Upper lobe of left lung (tissue), 6 donors: ENCODE measurements around the gene FHIT. TPM values are rescaled to one million over a fixed set of nuclear protein-coding genes. Genes with fewer than 3 reads are reported as not detected.
A peak's percentile ranks its signal among the peaks of the same experiment; 100 is the strongest.

Source experiments
- ATAC-seq, 2 donors: fragments of 200-7000 bp; cut with Tn5 transposase; one replicate each; pipeline ENCODE4 v1.9.1; 2022; ENCODE audit warnings: mild to moderate bottlenecking in 2 of 2, moderate library complexity in 2 of 2; ENCODE audit not compliant: low FRiP score in 2 of 2
- DNase-seq, 2 donors: peaks; one replicate each; pipeline ENCODE4 v3.0.0-alpha.2; 2019 to 2020
- H3K27ac ChIP-seq, 4 donors: fragments of 200-600 bp; sonication (generic); one replicate each; pipeline ENCODE4 v1.5.1; 2016 to 2019
- H3K27me3 ChIP-seq, 4 donors: fragments of 200-600 bp; sonication (generic); one replicate each; pipeline ENCODE4 v1.5.1; 2017 to 2019
- H3K36me3 ChIP-seq, 4 donors: fragments of 200-600 bp; sonication (generic); one replicate each; pipeline ENCODE4 v1.5.1; 2016 to 2019
- H3K4me1 ChIP-seq, 4 donors: fragments of 200-600 bp; sonication (generic); one replicate each; pipeline ENCODE4 v1.5.1; 2018 to 2019
- H3K4me3 ChIP-seq, 4 donors: fragments of 200-600 bp; sonication (generic); one replicate each; pipeline ENCODE4 v1.5.1; 2017 to 2019; ENCODE audit warnings: mild to moderate bottlenecking in 2 of 4, moderate library complexity in 1 of 4
- H3K9me3 ChIP-seq, 4 donors: fragments of 200-600 bp; sonication (generic); one replicate each; pipeline ENCODE4 v1.5.1; 2018 to 2019
- EP300 ChIP-seq, 4 donors: sonication (generic); formaldehyde crosslinking; IDR thresholded peaks; one replicate each; pipeline ENCODE4 v1.5.1; 2017; ENCODE audit warnings: antibody characterized with exemption in 4 of 4, control low read depth in 2 of 4
- POLR2A ChIP-seq, 4 donors: fragments of 450-650 bp; IDR thresholded peaks; one replicate each; pipeline ENCODE4 v1.5.1; 2016 to 2017; ENCODE audit warnings: antibody characterized with exemption in 4 of 4, mild to moderate bottlenecking in 2 of 4
- POLR2AphosphoS5 ChIP-seq, 2 donors: sonication (generic); formaldehyde crosslinking; IDR thresholded peaks; one replicate each; pipeline ENCODE4 v1.5.1; 2017; ENCODE audit warnings: antibody characterized with exemption in 2 of 2
- WGBS, 2 donors: methylation state at CpG; one replicate each; pipeline ENCODE4 v1.1.5; 2017 to 2018; 5-methylcytosine and 5-hydroxymethylcytosine counted together
- total RNA-seq, 6 donors: library from RNA; depleted of rRNA in 4 of 6; stranded (reverse); fragments of >200 nt in 4 of 6; gene quantifications; one replicate each; pipeline versions ENCODE4 v1.1.0 to v1.2.1, GENCODE V29; 2016 to 2021
- TF ChIP-seq, protein P1 (sequence below), 6 experiments: fragments of 450-650 bp in 4 of 6; fragments of 200-600 bp in 2 of 6; sonication (generic) in 2 of 6; IDR thresholded peaks; one replicate each; pipeline ENCODE4 v1.5.1; 2016 to 2019; ENCODE audit warnings: antibody characterized with exemption in 6 of 6
- donor health status: DM: no; HTN: no; CAD: no; lungs with moderate emphysema.
- donor health status: DM: no; HTN: yes; CAD: no; lungs with severe emphysema.

Gene FHIT
- total RNA-seq, 6 donors from 2014 or later, result 6.8 to 56.6 (median 11.1) TPM

DNA sequence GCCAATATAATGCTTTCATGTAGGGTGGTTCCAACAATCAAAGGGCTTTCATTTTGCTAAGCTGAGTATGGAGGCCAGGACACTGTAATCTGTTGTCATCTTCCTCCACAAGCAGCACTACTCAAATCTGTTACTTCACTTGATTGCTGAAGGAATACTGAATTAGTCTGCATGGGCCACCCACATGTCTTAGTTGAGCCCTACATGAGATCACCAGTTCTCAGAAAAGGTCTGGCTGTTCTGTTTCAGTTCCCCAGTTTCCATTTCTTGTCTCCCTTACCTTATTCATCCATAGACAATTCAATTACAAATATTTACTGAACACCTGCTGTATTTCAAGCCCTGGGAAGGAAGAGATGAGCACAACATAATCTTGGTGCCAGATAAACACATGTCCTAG lies 119.2 kb downstream of the FHIT start:
- TF ChIP-seq POLR2A (IDR thresholded peaks at IDR 0.05) (no peak), EP300 (IDR thresholded peaks at IDR 0.05) (no peak), POLR2AphosphoS5 (IDR thresholded peaks at IDR 0.05) (no peak)
- TF ChIP-seq, protein P1, sequence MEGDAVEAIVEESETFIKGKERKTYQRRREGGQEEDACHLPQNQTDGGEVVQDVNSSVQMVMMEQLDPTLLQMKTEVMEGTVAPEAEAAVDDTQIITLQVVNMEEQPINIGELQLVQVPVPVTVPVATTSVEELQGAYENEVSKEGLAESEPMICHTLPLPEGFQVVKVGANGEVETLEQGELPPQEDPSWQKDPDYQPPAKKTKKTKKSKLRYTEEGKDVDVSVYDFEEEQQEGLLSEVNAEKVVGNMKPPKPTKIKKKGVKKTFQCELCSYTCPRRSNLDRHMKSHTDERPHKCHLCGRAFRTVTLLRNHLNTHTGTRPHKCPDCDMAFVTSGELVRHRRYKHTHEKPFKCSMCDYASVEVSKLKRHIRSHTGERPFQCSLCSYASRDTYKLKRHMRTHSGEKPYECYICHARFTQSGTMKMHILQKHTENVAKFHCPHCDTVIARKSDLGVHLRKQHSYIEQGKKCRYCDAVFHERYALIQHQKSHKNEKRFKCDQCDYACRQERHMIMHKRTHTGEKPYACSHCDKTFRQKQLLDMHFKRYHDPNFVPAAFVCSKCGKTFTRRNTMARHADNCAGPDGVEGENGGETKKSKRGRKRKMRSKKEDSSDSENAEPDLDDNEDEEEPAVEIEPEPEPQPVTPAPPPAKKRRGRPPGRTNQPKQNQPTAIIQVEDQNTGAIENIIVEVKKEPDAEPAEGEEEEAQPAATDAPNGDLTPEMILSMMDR (IDR thresholded peaks at IDR 0.05), result no peak
- H3K27ac ChIP-seq, result no peak overlapping the region
- H3K4me1 ChIP-seq, result no peaks in the 10 kb centered on the region
- H3K9me3 ChIP-seq, result no peaks in the 10 kb centered on the region
- ATAC-seq (no peak), DNase-seq (no peak)
- no peaks in the 10 kb centered on the region for H3K27me3 ChIP-seq
- H3K4me3 ChIP-seq, result no peak overlapping the region
- H3K36me3 ChIP-seq, result no peaks in the 10 kb centered on the region

DNA sequence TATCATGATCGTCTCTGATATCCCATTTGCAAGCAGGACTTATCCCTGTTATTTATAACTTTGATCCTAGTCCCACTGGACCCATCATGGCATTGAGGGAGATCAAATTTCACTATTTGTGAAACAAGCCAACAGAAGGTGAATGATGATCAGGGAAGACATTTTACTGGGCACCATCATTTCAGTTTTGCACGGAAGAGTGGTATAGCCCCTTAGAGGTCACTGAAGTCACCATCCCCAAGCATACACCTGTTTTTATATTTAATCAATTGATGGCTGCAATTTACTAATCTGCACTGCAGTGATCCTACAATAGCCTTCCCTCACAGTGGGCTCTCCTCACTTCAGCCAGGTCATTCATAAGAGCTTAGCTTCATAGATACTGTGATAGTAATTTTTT lies 132.4 kb downstream of the FHIT start:
- TF ChIP-seq, protein P1 (IDR thresholded peaks at IDR 0.05), result no peak
- TF ChIP-seq EP300 (IDR thresholded peaks at IDR 0.05) (no peak), POLR2AphosphoS5 (IDR thresholded peaks at IDR 0.05) (no peak), POLR2A (IDR thresholded peaks at IDR 0.05) (no peak)
- 81 to 89% methylated on average over 2 of the region's 2 CpGs for WGBS, 2 donors
- DNase-seq, result no peak

DNA sequence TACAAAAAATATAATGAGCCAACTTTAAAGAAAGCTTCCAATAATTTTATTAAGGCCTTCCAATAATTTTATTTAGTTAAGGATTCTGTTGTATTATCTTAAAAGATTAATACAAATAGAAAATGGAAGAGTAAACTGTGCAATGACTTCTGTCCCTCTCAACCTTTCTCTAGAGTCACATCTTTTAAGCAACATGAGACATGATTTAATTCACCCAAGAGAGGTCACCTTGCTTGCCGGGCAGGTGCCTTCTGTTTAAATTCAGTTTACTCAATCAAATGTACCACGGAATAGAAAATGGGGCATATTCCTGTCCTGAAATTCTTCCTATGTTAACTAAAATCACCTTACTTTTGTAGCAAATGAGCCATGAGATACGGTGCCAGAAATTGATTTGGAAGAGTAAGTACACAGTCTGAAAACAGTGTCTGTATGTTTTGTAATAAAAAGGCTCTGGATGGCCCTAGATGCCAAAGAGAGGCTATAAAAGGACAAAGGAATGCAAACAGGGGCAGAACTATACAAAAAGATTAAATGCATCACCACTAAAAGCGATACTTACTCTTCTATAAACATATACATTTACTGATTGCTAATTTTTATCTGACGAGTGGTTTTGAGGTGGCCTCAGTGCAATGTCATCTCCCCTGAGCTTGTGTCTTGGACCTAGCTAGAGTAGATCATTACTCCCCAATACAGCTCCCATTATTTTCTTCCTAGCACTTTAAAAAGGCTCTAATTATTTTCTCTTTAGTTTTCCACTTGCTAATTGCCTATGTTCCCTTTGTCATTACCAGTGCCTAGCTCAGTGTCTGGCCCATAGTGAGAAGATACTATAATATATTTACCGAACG lies 134.0 kb downstream of the FHIT start:
- no peak overlapping the region for H3K27ac ChIP-seq
- peaks cover 0 to 6% (median 0%) of the 10 kb centered on the region in 4 donors for H3K4me1 ChIP-seq
- no peak for DNase-seq
- WGBS, 2 donors, result 81 to 85% methylated on average over 7 of the region's 7 CpGs
- no peak overlapping the region for H3K4me3 ChIP-seq
- H3K36me3 ChIP-seq, result no peaks in the 10 kb centered on the region
- H3K27me3 ChIP-seq, result no peaks in the 10 kb centered on the region
- no peak for TF ChIP-seq EP300 (IDR thresholded peaks at IDR 0.05)
- no peak for TF ChIP-seq POLR2AphosphoS5 (IDR thresholded peaks at IDR 0.05)
- TF ChIP-seq, protein P1 (IDR thresholded peaks at IDR 0.05), result no peak
- no peak for TF ChIP-seq POLR2A (IDR thresholded peaks at IDR 0.05)
- no peak for ATAC-seq
- no peaks in the 10 kb centered on the region for H3K9me3 ChIP-seq

More for the DNA sequence above, 132.4 kb downstream of the FHIT start:
- H3K4me1 ChIP-seq, result peaks cover 0 to 4% (median 0%) of the 10 kb centered on the region in 4 donors
- H3K4me3 ChIP-seq, result no peak overlapping the region
- no peak overlapping the region for H3K27ac ChIP-seq
- H3K36me3 ChIP-seq, result no peaks in the 10 kb centered on the region
- no peaks in the 10 kb centered on the region for H3K9me3 ChIP-seq
- no peaks in the 10 kb centered on the region for H3K27me3 ChIP-seq
- ATAC-seq, result no peak

DNA sequence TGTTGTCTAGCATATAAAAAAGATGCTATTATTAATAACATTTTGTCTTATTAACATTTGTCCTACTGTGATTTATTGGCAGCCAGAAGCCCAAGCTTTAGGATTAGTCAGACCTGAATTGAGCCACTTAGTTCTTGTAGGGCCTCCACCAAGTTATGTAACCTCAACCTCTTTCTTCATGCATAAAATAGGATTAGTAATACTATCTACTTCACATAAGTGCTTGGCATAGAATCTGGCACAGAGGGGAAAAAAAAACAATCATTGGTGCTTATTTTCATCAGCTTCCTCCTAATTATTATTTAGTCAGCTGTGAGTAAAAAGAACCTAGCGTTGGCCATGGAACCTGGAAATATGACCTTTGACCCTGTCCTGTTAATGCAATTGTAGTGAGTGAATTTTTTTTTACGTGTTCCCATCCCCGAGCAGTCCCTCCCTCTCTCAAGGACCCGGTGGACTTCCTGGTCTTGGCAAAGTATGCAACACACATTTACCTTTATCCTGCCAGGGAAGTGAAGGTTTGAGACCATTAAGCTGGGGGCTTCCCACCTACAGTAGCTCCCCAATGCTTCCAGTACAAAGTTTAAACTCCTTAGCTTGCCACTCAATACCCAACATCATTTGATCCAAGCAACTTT lies 136.8 kb downstream of the FHIT start:
- TF ChIP-seq, protein P1 (IDR thresholded peaks at IDR 0.05), result no peak
- TF ChIP-seq POLR2A (IDR thresholded peaks at IDR 0.05) (no peak), EP300 (IDR thresholded peaks at IDR 0.05) (no peak), POLR2AphosphoS5 (IDR thresholded peaks at IDR 0.05) (no peak)
- H3K4me3 ChIP-seq, result no peak overlapping the region
- 57 to 65% methylated on average over 4 of the region's 4 CpGs for WGBS, 2 donors

More for the DNA sequence above, 136.8 kb downstream of the FHIT start:
- ATAC-seq (no peak), DNase-seq (peak in 1 of 2 donors; percentile 30)
- no peaks in the 10 kb centered on the region for H3K27me3 ChIP-seq
- no peak overlapping the region for H3K27ac ChIP-seq
- H3K36me3 ChIP-seq, result no peaks in the 10 kb centered on the region
- no peaks in the 10 kb centered on the region for H3K9me3 ChIP-seq
- peaks cover 0 to 6% (median 0%) of the 10 kb centered on the region in 4 donors for H3K4me1 ChIP-seq
